A549 (cell line): ENCODE data around the gene KCNQ1. TPM values are rescaled to one million over a fixed set of nuclear protein-coding genes. Genes with fewer than 3 reads are reported as not detected.

Experiments used
- ATAC-seq, 2 experiments: fragments of 200-7000 bp in 1 of 2; fragments of >200 bp in 1 of 2; cut with Nextera tagmentation in 1 of 2; cut with Tn5 transposase in 1 of 2; 3 replicates each; pipeline versions ENCODE4 v1.8.0 to v1.9.1; 2018 to 2020; ENCODE audit warnings: mild to moderate bottlenecking in 1 of 2, moderate library complexity in 1 of 2
- CTCF ChIA-PET: fragments of 300-600 bp; sonication (Branson Sonifier 250); formaldehyde crosslinking; extraction: SDS; loops from one replicate; lab custom pipeline; 2021; ENCODE audit warnings: antibody characterized with exemption, inconsistent platforms; lab: Yijun Ruan, JAX
- POLR2A ChIA-PET: fragments of 350-600 bp; formaldehyde crosslinking; extraction: SDS; loops from one replicate; lab custom pipeline; 2021; ENCODE audit warnings: antibody characterized with exemption, inconsistent platforms; lab: Yijun Ruan, JAX
- DNase-seq, 2 experiments: peaks; one replicate each; pipeline versions ENCODE4 v3.0.0 to v3.0.0-alpha.2; 2011 to 2016; ENCODE audit warnings: low read depth in 1 of 2, low spot score in 1 of 2
- FAIRE-seq: peaks from 2 replicates; lab custom pipeline; 2011; peaks lifted over from hg19 to GRCh38; lab: Jason Lieb, UNC
- H3K27ac ChIP-seq, 2 experiments: fragments of >200 bp; sonication (Bioruptor Twin); formaldehyde crosslinking; 3 replicates each; pipeline ENCODE4 v1.5.1; 2016 to 2017
- H3K4me1 ChIP-seq: fragments of >200 bp; sonication (Bioruptor Twin); formaldehyde crosslinking; 3 replicates; pipeline ENCODE4 v1.6.1; 2016
- H3K4me2 ChIP-seq: fragments of >200 bp; sonication (Bioruptor Twin); formaldehyde crosslinking; 3 replicates; pipeline ENCODE4 v1.6.1; 2016
- H3K4me3 ChIP-seq: fragments of >200 bp; sonication (Bioruptor Twin); formaldehyde crosslinking; 3 replicates; pipeline ENCODE4 v1.5.1; 2016
- H3K9me3 ChIP-seq: fragments of >200 bp; sonication (Bioruptor Twin); formaldehyde crosslinking; 3 replicates; pipeline ENCODE4 v1.6.1; 2016
- BHLHE40 ChIP-seq: IDR thresholded peaks from 2 replicates; pipeline ENCODE4 v1.6.1; 2012; ENCODE audit warnings: low read depth, low read length, inconsistent platforms
- CBX2 ChIP-seq: fragments of 200-600 bp; sonication (generic); IDR thresholded peaks from 2 replicates; pipeline ENCODE4 v1.6.1; 2016; ENCODE audit warnings: low read depth, mild to moderate bottlenecking, borderline replicate concordance
- CBX8 ChIP-seq: fragments of 200-600 bp; sonication (generic); IDR thresholded peaks from 2 replicates; pipeline ENCODE4 v1.6.1; 2016
- CEBPB ChIP-seq, 2 experiments: fragments of >200 bp in 1 of 2; sonication (Bioruptor Twin) in 1 of 2; formaldehyde crosslinking in 1 of 2; IDR thresholded peaks; 2 replicates each; pipeline ENCODE4 v1.6.1; 2012 to 2016
- CHD2 ChIP-seq: fragments of 150-350 bp; IDR thresholded peaks from 2 replicates; pipeline ENCODE4 v1.6.1; 2014; ENCODE audit warnings: low read length; ENCODE audit not compliant: partially characterized antibody
- CTCF ChIP-seq: fragments of >200 bp; sonication (Bioruptor Twin); formaldehyde crosslinking; IDR thresholded peaks from 3 replicates; pipeline ENCODE4 v1.5.1; 2016
- EP300 ChIP-seq, 2 experiments: fragments of >200 bp; sonication (Bioruptor Twin); formaldehyde crosslinking; IDR thresholded peaks; 2 replicates in 1 of 2; 3 replicates in 1 of 2; pipeline ENCODE4 v1.6.1; 2016 to 2017
- FOSL2 ChIP-seq, 2 experiments: fragments of 450-650 bp in 1 of 2; fragments of >200 bp in 1 of 2; sonication (Bioruptor Twin) in 1 of 2; formaldehyde crosslinking; IDR thresholded peaks; 2 replicates each; pipeline versions ENCODE4 v1.5.0 to v1.6.1; 2016 to 2020; ENCODE audit warnings: mild to moderate bottlenecking in 1 of 2, moderate library complexity in 1 of 2
- FOXS1 ChIP-seq: fragments of 250-450 bp; sonication (Bioruptor Pico); IDR thresholded peaks from 2 replicates; pipeline ENCODE4 v1.5.0; 2020; ENCODE audit warnings: mild to moderate bottlenecking, moderate library complexity
- GATA3 ChIP-seq: IDR thresholded peaks from 2 replicates; pipeline ENCODE4 v1.6.1; 2012; ENCODE audit warnings: borderline replicate concordance
- HEYL ChIP-seq: fragments of 250-450 bp; sonication (Bioruptor Pico); IDR thresholded peaks from 2 replicates; pipeline ENCODE4 v1.8.0; 2021; ENCODE audit warnings: mild to moderate bottlenecking, moderate library complexity
- HMGXB4 ChIP-seq: fragments of 250-450 bp; sonication (Bioruptor Pico); IDR thresholded peaks from 2 replicates; pipeline ENCODE4 v1.5.0; 2021; ENCODE audit warnings: mild to moderate bottlenecking, moderate library complexity, borderline replicate concordance
- HOXA7 ChIP-seq: fragments of 250-450 bp; sonication (Bioruptor Pico); IDR thresholded peaks from 2 replicates; pipeline ENCODE4 v1.5.0; 2020; ENCODE audit warnings: mild to moderate bottlenecking, moderate library complexity
- HOXB13 ChIP-seq: fragments of 250-450 bp; sonication (Bioruptor Pico); IDR thresholded peaks from 2 replicates; pipeline ENCODE4 v1.5.0; 2020; ENCODE audit warnings: low read depth, mild to moderate bottlenecking, moderate library complexity
- KDM1A ChIP-seq: fragments of 200-600 bp; sonication (generic); IDR thresholded peaks from 2 replicates; pipeline ENCODE4 v1.6.1; 2016; ENCODE audit warnings: low read depth, mild to moderate bottlenecking
- KDM5A ChIP-seq: fragments of 200-600 bp; sonication (generic); IDR thresholded peaks from 2 replicates; pipeline ENCODE4 v1.6.1; 2016; ENCODE audit warnings: antibody characterized with exemption, mild to moderate bottlenecking
- MAX ChIP-seq: IDR thresholded peaks from 2 replicates; pipeline ENCODE4 v1.6.1; 2012
- MYC ChIP-seq: IDR thresholded peaks from 2 replicates; pipeline ENCODE4 v1.6.1; 2012; ENCODE audit warnings: mild to moderate bottlenecking, inconsistent platforms, low read length, improper control_type of control experiment, borderline replicate concordance
- NFE2L2 ChIP-seq: fragments of 150-350 bp; conservative IDR thresholded peaks from 2 replicates; pipeline ENCODE4 v1.6.1; 2014; ENCODE audit warnings: low read length
- NR3C1 ChIP-seq: fragments of >200 bp; sonication (Bioruptor Twin); formaldehyde crosslinking; IDR thresholded peaks from 3 replicates; pipeline ENCODE4 v1.6.1; 2017
- RAD21 ChIP-seq, 2 experiments: fragments of >200 bp in 1 of 2; sonication (Bioruptor Twin) in 1 of 2; formaldehyde crosslinking in 1 of 2; IDR thresholded peaks in 1 of 2; conservative IDR thresholded peaks in 1 of 2; 2 replicates in 1 of 2; 3 replicates in 1 of 2; pipeline ENCODE4 v1.6.1; 2012 to 2018; ENCODE audit warnings: inconsistent platforms in 1 of 2
- RFX5 ChIP-seq: fragments of 450-650 bp; IDR thresholded peaks from 2 replicates; pipeline ENCODE4 v1.7.1; 2014; ENCODE audit warnings: antibody characterized with exemption, mild to moderate bottlenecking, moderate library complexity
- RNF2 ChIP-seq: fragments of 200-600 bp; sonication (generic); IDR thresholded peaks from 2 replicates; pipeline ENCODE4 v1.6.1; 2016; ENCODE audit warnings: low read depth, mild to moderate bottlenecking, antibody characterized with exemption, moderate library complexity, borderline replicate concordance
- TFCP2L1 ChIP-seq: fragments of 250-450 bp; sonication (Bioruptor Pico); IDR thresholded peaks from 2 replicates; pipeline ENCODE4 v1.5.0; 2021; ENCODE audit warnings: mild to moderate bottlenecking
- TP53 ChIP-seq: fragments of 250-450 bp; sonication (Bioruptor Pico); IDR thresholded peaks from 2 replicates; pipeline ENCODE4 v1.5.0; 2021; ENCODE audit warnings: mild to moderate bottlenecking, moderate library complexity
- ZNF302 ChIP-seq: fragments of 250-450 bp; sonication (Bioruptor Pico); IDR thresholded peaks from 2 replicates; pipeline ENCODE4 v1.9.0; 2021; ENCODE audit warnings: inconsistent platforms, mild to moderate bottlenecking, moderate library complexity
- WGBS: methylation state at CpG from one replicate; pipeline ENCODE4 v1.1.6; 2017; ENCODE audit errors: missing lambda C conversion rate; 5-methylcytosine and 5-hydroxymethylcytosine counted together
- polyA plus RNA-seq, 4 experiments: library from polyadenylated mRNA; depleted of rRNA in 3 of 4; stranded (reverse); fragments of >200 nt; fragmentation: RNase III in 1 of 4; extraction: RNeasy Plus Mini Kit Qiagen cat#74134 plus additional on column Dnase treatment in 1 of 4; gene quantifications; 2 replicates in 3 of 4; 3 replicates in 1 of 4; pipeline ENCODE4 v1.2.3, GENCODE V29; 2011 to 2017
- TF ChIP-seq, protein P1 (sequence below): IDR thresholded peaks from 2 replicates; pipeline ENCODE4 v1.6.1; 2012; ENCODE audit warnings: low read depth, borderline replicate concordance
- TF ChIP-seq, protein P2 (sequence below): fragments of 250-450 bp; sonication (Bioruptor Pico); IDR thresholded peaks from 2 replicates; pipeline ENCODE4 v1.5.0; 2020; ENCODE audit warnings: low read depth, mild to moderate bottlenecking, moderate library complexity

Gene KCNQ1
- polyA plus RNA-seq, 2 of the 4 experiments (the other 2 are of a cell fraction): 0.14 to 0.17 TPM

GRCh38 chr11:2609345-2609744 lies 164.5 kb downstream of the KCNQ1 start:
- POLR2A ChIA-PET: no interaction called here
- ATAC-seq: no peak
- H3K4me2 ChIP-seq: no peak overlapping the region

GRCh38 chr11:2612884-2613571 lies 168.2 kb downstream of the KCNQ1 start:
- ATAC-seq (peak; percentile 76 to 97; a peak in 5 of 6 replicates), DNase-seq (peak; percentile 42 to 78), FAIRE-seq (peak; percentile 88)
- peak overlapping the region; percentile 56 for H3K4me2 ChIP-seq
- no peak overlapping the region for H3K4me3 ChIP-seq
- H3K9me3 ChIP-seq: peaks cover 23% of the 10 kb centered on the region; the same call in 2 of the 3 replicates
- ChIA-PET CTCF (no interaction called here), POLR2A (no interaction called here)
- WGBS: 11% methylated on average over 4 of the region's 4 CpGs
- H3K4me1 ChIP-seq: peaks cover 9% of the 10 kb centered on the region; the same call in 2 of the 3 replicates
- no peak for TF ChIP-seq CBX2
- no peak for TF ChIP-seq KDM1A
- peak; percentile 47; the same call in 1 of the 2 replicates for TF ChIP-seq GATA3
- TF ChIP-seq CEBPB (IDR thresholded peaks at IDR 0.05): 0 out of 4 replicates have a peak, but pooled peaks of 1 of the 2 experiments have one; percentile 9
- TF ChIP-seq FOSL2 (IDR thresholded peaks at IDR 0.05): no peak
- peak; percentile 25; the same call in 1 of the 2 replicates for TF ChIP-seq FOSL2 (CRISPR knock-in tag; IDR thresholded peaks at IDR 0.05)
- TF ChIP-seq FOXS1: no peak
- TF ChIP-seq RNF2: no peak
- TF ChIP-seq KDM5A: no peak
- TF ChIP-seq MYC: no peak
- TF ChIP-seq TFCP2L1 (CRISPR knock-in tag): no peak
- 0 out of 5 replicates have a peak, but pooled peaks of 1 of the 2 experiments have one; percentile 3 for TF ChIP-seq RAD21 (conservative IDR thresholded peaks at IDR 0.05 in 1 of 2, IDR thresholded peaks at IDR 0.05 in 1 of 2)
- TF ChIP-seq, protein P1, sequence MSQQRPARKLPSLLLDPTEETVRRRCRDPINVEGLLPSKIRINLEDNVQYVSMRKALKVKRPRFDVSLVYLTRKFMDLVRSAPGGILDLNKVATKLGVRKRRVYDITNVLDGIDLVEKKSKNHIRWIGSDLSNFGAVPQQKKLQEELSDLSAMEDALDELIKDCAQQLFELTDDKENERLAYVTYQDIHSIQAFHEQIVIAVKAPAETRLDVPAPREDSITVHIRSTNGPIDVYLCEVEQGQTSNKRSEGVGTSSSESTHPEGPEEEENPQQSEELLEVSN: no peak
- TF ChIP-seq HEYL (CRISPR knock-in tag): no peak
- peak; percentile 28; the same call in 1 of the 2 replicates for TF ChIP-seq MAX
- no peak for TF ChIP-seq CTCF
- no peak for TF ChIP-seq HOXA7 (CRISPR knock-in tag)
- no peak for TF ChIP-seq BHLHE40
- peak overlapping the region; percentile 56 to 59; a peak in 5 of 6 replicates for H3K27ac ChIP-seq

More at GRCh38 chr11:2609345-2609744, 164.5 kb downstream of the KCNQ1 start:
- no peak for TF ChIP-seq RAD21 (conservative IDR thresholded peaks at IDR 0.05 in 1 of 2, IDR thresholded peaks at IDR 0.05 in 1 of 2)
- no peak for TF ChIP-seq HMGXB4 (CRISPR knock-in tag)
- TF ChIP-seq ZNF302 (CRISPR knock-in tag): no peak
- TF ChIP-seq TP53 (CRISPR knock-in tag): no peak
- no peak for TF ChIP-seq CBX8
- TF ChIP-seq EP300 (IDR thresholded peaks at IDR 0.05): no peak
- no peak for TF ChIP-seq NR3C1
- TF ChIP-seq CEBPB (IDR thresholded peaks at IDR 0.05): no peak
- TF ChIP-seq TFCP2L1 (CRISPR knock-in tag): no peak
- TF ChIP-seq GATA3: no peak
- TF ChIP-seq, protein P2, sequence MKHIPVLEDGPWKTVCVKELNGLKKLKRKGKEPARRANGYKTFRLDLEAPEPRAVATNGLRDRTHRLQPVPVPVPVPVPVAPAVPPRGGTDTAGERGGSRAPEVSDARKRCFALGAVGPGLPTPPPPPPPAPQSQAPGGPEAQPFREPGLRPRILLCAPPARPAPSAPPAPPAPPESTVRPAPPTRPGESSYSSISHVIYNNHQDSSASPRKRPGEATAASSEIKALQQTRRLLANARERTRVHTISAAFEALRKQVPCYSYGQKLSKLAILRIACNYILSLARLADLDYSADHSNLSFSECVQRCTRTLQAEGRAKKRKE (CRISPR knock-in tag): no peak
- no peak for TF ChIP-seq NFE2L2
- no peak for TF ChIP-seq RFX5
- no peak for TF ChIP-seq CHD2
- TF ChIP-seq HOXB13 (CRISPR knock-in tag): no peak
- Histone ChIP-seq H3K9me3 (peaks cover 16% of the 10 kb centered on the region; the same call in 2 of the 3 replicates), H3K4me3 (no peak overlapping the region), H3K4me1 (peaks cover 9% of the 10 kb centered on the region; the same call in 2 of the 3 replicates), H3K27ac (no peak overlapping the region)
- FAIRE-seq: no peak
- DNase-seq: no peak
- 45% methylated on average over 2 of the region's 2 CpGs for WGBS
- CTCF ChIA-PET: no interaction called here
